Stomach (tissue), 4 donors: ENCODE data around the gene SDK2.

Source experiments
- EP300 ChIP-seq: sonication (generic); formaldehyde crosslinking; IDR thresholded peaks from one replicate; pipeline ENCODE4 v1.6.1; 2017; ENCODE audit warnings: antibody characterized with exemption
- TF ChIP-seq, protein P1 (sequence below), 7 experiments: fragments of 450-650 bp in 4 of 7; fragments of 200-600 bp in 3 of 7; sonication (generic) in 3 of 7; IDR thresholded peaks; one replicate each; pipeline ENCODE4 v1.5.1; 2016 to 2019; ENCODE audit warnings: antibody characterized with exemption in 7 of 7, control low read depth in 2 of 7, mild to moderate bottlenecking in 1 of 7

DNA sequence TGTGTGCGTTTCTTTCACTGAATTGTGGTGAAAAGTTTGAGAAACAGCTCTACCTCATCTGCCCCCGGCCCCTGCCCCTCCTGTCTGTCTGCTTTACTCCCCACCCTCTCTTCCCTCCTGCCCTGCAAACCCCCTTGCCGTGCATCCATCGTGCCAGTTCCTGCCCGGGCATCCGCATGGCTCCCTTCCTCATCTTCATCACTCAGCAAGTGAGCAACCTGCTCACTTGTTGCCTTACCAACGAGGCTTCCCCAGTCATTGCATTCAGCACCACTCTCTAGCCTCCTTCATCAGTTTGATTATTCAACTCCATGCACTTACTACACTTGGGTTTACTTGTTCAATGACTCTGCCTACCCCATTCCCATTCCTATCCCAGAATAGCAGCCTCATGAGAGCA is 34.8 kb upstream of the SDK2 start:
- TF ChIP-seq, protein P1, sequence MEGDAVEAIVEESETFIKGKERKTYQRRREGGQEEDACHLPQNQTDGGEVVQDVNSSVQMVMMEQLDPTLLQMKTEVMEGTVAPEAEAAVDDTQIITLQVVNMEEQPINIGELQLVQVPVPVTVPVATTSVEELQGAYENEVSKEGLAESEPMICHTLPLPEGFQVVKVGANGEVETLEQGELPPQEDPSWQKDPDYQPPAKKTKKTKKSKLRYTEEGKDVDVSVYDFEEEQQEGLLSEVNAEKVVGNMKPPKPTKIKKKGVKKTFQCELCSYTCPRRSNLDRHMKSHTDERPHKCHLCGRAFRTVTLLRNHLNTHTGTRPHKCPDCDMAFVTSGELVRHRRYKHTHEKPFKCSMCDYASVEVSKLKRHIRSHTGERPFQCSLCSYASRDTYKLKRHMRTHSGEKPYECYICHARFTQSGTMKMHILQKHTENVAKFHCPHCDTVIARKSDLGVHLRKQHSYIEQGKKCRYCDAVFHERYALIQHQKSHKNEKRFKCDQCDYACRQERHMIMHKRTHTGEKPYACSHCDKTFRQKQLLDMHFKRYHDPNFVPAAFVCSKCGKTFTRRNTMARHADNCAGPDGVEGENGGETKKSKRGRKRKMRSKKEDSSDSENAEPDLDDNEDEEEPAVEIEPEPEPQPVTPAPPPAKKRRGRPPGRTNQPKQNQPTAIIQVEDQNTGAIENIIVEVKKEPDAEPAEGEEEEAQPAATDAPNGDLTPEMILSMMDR (IDR thresholded peaks at IDR 0.05): no peak
- no peak for TF ChIP-seq EP300
